Activated T-helper 2 cell treated with anti-CD3 and anti-CD28 coated beads, Interferon-gamma antibody, Interleukin-2, Interleukin-4, amounts not matched to agents 10 μg/mL and 5 μg/mL and 100 μg/mL, durations not matched to agents 14 hours and 24 hours and 36 hours (primary cell): ENCODE measurements around the gene C11orf21. TPM values are rescaled to one million over a fixed set of nuclear protein-coding genes. Genes with fewer than 3 reads are reported as not detected.
A peak's percentile ranks its signal among the peaks of the same experiment; 100 is the strongest.

Experiments
- DNase-seq: peaks from one replicate; pipeline ENCODE4 v3.0.0; 2021; ENCODE audit warnings: low spot score
- H3K27ac Mint-ChIP-seq: one replicate; pipeline ENCODE4 v1.8.0; 2021; ENCODE audit warnings: mixed read lengths
- H3K27me3 Mint-ChIP-seq: one replicate; pipeline ENCODE4 v1.8.0; 2021; ENCODE audit warnings: low read depth, mixed read lengths
- H3K36me3 Mint-ChIP-seq: one replicate; pipeline ENCODE4 v1.8.0; 2021; ENCODE audit warnings: low read depth, mixed read lengths
- H3K4me1 Mint-ChIP-seq: one replicate; pipeline ENCODE4 v1.8.0; 2021; ENCODE audit warnings: low read depth, mixed read lengths
- H3K4me3 Mint-ChIP-seq: one replicate; pipeline ENCODE4 v1.8.0; 2021; ENCODE audit warnings: low read depth, mild to moderate bottlenecking, moderate library complexity, mixed read lengths
- H3K9me3 Mint-ChIP-seq: one replicate; pipeline ENCODE4 v1.8.0; 2021; ENCODE audit warnings: mixed read lengths
- intact Hi-C: fragments of 100-400 bp; cut with micrococcal nuclease; formaldehyde crosslinking; loops from one replicate; pipeline ENCODE4 v1.15.1; 2023
- total RNA-seq: library from RNA; stranded (reverse); gene quantifications from 2 replicates; pipeline ENCODE4 v1.2.3, GENCODE V29; 2022

C11orf21 gene
- total RNA-seq, 1 donor from 2014 or later, result 3.4 TPM

DNA sequence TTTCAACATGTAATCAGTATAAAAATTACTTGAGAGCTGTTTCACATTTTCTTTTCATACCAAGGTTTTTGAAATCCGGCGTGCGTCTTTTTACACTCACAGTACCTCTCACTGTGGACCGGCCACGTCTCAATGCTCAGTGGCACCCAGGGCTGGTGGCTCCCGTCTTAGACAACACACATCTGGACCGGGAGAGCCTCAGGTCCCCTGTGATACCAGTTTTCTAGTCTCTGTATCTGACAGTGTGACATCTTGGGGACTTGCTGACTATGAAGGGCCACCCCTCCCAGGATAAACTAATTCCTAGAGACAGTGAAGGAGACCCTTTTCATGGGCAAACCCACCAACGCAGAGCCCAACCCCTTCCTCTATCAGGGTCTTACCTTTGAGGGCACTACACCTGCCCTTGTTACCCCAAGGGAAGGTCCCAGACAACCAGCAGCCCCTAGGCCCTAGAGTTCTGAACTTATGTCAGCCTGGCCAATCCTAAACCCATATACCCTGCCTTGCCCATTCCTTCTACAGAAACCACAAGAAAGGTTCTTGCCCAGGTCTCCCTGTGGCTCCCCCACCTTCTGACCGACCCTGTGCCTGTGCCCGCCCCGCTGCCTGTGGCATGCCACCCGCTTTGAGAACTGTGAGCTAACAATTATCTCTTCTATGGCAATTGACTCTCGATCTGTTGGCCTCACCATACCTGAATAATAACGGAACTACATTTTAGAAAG, 25.3 kb downstream of the C11orf21 start:
- peaks cover 25% of the 10 kb centered on the region for H3K27me3 Mint-ChIP-seq
- H3K4me3 Mint-ChIP-seq, result no peak overlapping the region
- peaks cover 11% of the 10 kb centered on the region for H3K9me3 Mint-ChIP-seq
- intact Hi-C loops, result no loop called here
- peak; percentile 4 for DNase-seq
- H3K4me1 Mint-ChIP-seq, result peaks cover 1% of the 10 kb centered on the region
- no peaks in the 10 kb centered on the region for H3K36me3 Mint-ChIP-seq
- H3K27ac Mint-ChIP-seq, result no peak overlapping the region

DNA sequence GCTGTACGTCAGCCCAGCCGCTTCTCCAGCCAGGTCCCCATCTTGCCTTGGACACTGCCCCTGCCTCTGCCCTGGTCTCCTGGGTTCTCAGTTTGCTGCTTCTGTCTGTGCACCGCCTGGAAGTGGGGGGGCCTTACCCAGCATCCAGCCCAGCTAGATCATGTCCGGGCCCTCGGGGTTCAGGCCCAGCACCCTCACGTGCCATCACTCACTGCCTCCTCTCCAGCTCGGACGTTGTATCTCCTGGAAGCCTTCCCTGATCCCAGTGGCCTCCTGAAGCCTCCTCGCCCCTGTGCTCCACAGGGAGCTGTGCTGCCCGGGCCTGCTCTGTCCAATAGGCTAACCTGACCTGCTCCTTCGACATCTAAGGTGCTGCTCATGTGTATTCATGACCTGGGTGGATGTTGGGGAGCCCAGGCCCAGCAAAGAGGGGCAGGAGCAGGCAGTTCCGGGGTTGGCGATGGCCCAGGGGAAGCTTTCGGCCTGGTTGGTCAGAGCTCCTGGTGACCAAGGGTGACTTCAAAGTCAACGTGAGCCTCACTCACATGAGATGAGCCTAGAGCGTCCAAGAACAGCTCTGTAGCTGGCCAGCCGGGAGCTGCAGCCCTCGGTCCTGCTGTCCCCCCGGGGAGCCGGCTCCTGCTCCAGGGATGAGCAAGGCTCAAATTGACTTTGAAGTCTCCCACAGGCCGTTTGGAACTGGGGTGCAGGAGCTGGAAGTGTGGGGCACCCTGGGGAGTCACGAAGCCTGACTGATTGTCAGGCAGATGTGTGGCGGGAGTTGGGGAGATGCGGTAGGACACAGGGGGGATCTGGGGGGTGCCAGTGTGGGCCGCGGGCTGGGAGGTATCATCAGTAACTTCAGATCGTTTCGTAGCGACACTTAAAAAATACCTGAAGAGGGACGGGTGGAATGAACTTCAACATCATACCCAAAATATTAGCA, 26.1 kb downstream of the C11orf21 start:
- Mint-ChIP-seq H3K4me1 (peaks cover 1% of the 10 kb centered on the region), H3K27me3 (peaks cover 28% of the 10 kb centered on the region), H3K36me3 (no peaks in the 10 kb centered on the region), H3K27ac (no peak overlapping the region), H3K4me3 (no peak overlapping the region), H3K9me3 (peaks cover 11% of the 10 kb centered on the region)
- peak; percentile 6 for DNase-seq
- intact Hi-C loops, result no loop called here

DNA sequence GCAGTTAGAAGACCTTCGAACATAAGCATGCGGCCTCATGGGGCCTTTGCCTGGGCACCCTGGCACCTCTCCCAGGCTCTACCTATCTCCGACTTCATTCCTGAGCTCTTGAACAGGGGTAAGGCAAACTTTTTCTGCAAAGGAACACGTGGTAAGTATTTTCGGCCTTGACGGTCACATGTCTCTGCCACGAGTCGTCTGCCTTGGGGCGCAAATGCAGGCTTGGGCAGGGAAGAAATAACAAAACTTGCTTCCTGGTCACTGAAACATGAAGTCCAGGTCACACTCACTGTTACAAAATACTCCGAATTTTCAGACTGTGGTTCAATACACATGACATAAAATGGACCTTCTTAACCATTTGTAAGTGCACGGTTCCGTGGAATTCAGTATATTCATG, 27.9 kb downstream of the C11orf21 start:
- Mint-ChIP-seq H3K4me1 (peaks cover 1% of the 10 kb centered on the region), H3K9me3 (peaks cover under 1% of the 10 kb centered on the region), H3K27ac (no peak overlapping the region), H3K4me3 (no peak overlapping the region), H3K27me3 (peaks cover 23% of the 10 kb centered on the region), H3K36me3 (no peaks in the 10 kb centered on the region)
- intact Hi-C loops, result no loop called here
- DNase-seq, result no peak

DNA sequence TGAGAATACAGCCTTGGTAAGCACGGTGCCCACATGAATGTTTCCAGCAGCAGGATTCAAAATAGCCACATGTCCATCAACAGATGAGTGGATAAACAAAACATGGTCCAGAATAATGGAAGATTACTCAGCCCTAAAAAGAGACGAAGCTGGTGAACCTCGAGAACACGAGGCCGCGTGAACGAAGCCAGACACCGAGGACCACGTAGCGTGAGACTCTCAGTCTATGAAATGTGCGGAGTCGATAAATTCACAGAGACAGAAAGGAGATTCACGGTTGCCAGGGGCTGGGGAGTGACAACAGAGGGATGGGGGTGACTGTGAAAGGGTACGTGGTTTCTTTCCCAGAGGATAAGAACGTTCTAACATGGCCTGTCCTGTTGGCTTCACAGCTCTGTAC, 28.4 kb downstream of the C11orf21 start:
- DNase-seq, result peak; percentile 6

DNA sequence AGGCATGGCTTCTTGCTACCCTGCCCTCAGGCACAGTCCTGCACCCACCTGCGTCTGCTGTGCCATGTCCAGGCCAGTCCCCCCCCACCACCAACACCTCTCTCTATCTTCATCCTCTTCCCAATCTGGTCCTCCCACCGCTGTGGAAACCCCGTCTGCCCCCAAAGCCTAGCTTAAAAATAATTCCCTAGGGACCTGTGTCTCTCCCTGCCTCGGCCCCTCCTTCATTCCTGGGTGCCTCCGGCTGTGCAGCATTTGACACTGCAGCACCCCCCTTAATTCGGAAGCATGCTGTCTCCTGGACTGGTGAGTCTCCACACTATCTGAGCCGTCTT, 28.8 kb downstream of the C11orf21 start:
- Mint-ChIP-seq H3K4me1 (peaks cover 1% of the 10 kb centered on the region), H3K36me3 (no peaks in the 10 kb centered on the region), H3K27ac (no peak overlapping the region), H3K27me3 (peaks cover 27% of the 10 kb centered on the region), H3K9me3 (no peaks in the 10 kb centered on the region), H3K4me3 (no peak overlapping the region)
- DNase-seq, result no peak
- intact Hi-C loops, result no loop called here

More for the DNA sequence above, 28.4 kb downstream of the C11orf21 start:
- Mint-ChIP-seq H3K9me3 (no peaks in the 10 kb centered on the region), H3K36me3 (no peaks in the 10 kb centered on the region), H3K4me3 (no peak overlapping the region), H3K27ac (no peak overlapping the region), H3K27me3 (peaks cover 27% of the 10 kb centered on the region), H3K4me1 (peaks cover 1% of the 10 kb centered on the region)
- intact Hi-C loops, result no loop called here

DNA sequence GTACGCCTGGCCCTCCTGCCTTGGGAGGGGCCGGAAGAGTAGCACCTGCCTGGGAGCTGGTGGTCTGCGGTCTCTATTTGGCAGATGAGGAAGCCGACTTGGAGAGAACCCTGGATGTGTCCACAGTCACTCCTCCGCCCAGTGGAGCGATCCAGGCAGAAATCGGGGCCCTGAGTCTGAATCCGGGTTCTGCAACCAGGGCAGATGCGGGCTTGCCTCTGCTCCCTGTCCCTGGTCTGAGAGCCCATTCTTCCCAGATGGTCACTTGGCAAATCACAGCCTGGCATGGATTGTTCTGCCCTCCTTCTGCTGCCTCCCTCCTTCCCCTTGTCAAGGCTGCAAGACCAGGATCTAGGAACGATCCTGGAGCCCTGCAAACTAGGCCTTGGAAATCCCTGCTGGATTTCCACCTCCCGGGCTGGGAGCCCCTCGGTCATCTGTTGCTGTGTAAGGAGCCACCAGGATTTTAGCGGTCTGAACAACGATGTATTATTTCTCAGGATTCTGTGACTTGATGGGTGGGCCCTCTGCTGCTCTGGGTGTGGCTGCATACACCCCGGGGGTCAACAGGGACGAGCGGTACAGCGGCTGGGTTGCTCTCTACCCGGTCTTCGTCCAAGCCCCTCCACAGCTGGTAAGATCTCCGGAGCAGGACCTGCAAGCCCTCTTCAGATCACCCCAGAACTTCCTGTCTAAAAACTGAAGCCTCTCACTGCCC, 29.3 kb downstream of the C11orf21 start:
- peaks cover under 1% of the 10 kb centered on the region for H3K4me1 Mint-ChIP-seq
- peak; percentile 6 for DNase-seq
- peaks cover 24% of the 10 kb centered on the region for H3K27me3 Mint-ChIP-seq
- no peak overlapping the region for H3K27ac Mint-ChIP-seq
- intact Hi-C loops, result no loop called here
- no peaks in the 10 kb centered on the region for H3K36me3 Mint-ChIP-seq
- no peaks in the 10 kb centered on the region for H3K9me3 Mint-ChIP-seq
- no peak overlapping the region for H3K4me3 Mint-ChIP-seq

DNA sequence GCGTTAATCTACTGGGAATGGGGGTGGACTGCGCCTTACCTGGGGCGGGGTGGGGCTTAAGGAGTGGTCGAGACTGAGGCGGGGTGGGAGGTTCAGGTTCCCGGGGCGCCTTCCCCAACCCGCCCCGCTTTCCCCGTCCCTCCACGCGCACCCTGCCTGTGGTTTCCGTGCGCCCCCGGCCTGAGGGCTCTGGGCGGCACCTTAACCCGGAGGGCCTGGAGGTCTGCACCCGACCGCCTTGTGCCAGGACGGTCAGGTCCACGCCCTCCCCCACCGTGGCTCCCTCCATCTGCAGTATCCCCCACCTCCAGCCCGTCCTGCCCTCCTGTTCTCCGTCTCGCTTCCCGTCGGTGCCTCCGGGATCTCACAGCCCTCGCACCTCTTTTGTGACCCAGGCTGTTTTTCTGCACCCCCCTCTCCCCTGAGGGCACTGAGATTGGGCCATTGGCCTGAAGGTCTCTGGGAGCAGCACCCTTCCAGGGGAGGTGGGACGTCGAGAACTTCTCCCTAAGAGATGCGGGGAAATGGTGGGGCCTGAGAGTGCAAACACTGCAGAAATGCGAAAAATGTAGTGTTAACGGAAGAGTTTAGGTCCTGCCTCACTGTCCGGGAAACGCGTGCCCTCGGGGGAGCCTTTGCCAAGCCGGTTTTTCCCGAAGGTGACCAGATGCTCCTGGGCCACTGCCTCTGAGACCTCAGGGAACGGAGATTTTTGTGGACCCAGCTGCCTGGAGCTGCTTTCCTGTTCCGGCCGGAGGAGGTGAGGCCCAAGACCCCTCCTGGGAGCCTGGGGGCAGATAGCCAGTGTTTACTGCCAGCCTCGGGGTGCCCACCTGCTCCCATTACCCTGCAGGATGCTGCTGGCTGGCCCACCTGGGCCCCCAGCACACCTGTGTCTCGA, 30.1 kb downstream of the C11orf21 start:
- peaks cover 2% of the 10 kb centered on the region for H3K4me1 Mint-ChIP-seq
- DNase-seq, result peak; percentile 6
- H3K4me3 Mint-ChIP-seq, result no peak overlapping the region
- H3K9me3 Mint-ChIP-seq, result no peaks in the 10 kb centered on the region
- peaks cover 22% of the 10 kb centered on the region for H3K27me3 Mint-ChIP-seq
- H3K27ac Mint-ChIP-seq, result no peak overlapping the region
- H3K36me3 Mint-ChIP-seq, result no peaks in the 10 kb centered on the region
- intact Hi-C loops, result no loop called here

DNA sequence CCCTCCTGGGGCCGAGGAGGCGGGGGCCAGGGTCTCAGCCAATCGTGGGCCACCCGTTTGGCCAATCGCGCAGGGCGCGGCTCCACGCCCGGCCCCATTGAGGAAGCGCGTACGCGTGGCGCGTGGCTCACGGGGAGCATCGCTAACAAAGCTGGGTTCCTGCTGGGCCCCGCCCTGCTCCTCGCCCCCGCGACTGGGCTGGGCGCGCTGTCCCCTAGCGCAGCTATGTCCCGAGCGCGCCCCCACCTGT, 30.7 kb downstream of the C11orf21 start:
- H3K9me3 Mint-ChIP-seq, result no peaks in the 10 kb centered on the region
- DNase-seq, result peak; percentile 9

DNA sequence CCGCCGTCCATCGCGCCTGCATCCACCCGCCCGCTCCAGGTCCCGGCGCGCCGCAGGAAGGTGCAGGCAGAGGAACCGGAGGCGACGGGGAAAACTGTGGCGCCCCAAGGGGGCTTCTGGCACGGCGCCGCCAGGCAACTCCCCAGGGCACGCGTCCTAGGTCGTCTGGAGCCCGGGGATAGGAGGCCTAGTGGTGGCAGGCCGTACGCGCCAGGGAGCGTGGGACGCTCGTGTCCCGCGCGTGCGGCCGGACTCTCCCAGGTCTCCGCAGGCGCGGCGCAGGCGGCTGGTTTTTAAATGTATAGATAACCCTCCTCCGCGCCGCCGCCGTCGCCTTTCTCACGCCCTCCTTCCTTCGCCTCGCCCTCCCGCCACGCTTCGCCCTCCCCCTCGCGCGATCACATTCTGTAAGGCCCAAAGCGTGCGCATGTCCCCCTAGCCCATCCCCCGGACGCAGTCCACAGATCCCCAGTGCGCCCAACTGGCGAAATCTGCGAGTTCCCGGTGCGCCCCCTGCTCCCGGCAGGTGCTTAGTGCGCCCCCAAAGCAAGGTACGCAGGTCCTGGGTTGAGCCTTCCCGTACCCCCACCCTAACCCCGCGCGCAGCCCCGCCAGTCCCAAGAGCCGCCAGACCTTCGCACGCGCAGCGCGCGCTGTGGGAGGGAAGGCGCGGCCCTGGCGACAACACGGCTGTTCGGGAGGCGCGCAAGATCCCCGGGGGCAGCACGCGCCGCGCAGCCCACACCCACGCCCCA, 31.2 kb downstream of the C11orf21 start, which contains the start of gene ASCL2:
ASCL2 (minus strand) TSS at position 267 of the 755 bp plus-strand sequence; CDS start at position 11, 256 bp downstream.
- H3K27me3 Mint-ChIP-seq, result peaks cover 22% of the 10 kb centered on the region
- H3K9me3 Mint-ChIP-seq, result no peaks in the 10 kb centered on the region
- no peak within 1 kb of the TSS for H3K4me3 Mint-ChIP-seq
- no peak within 1 kb of the TSS for H3K27ac Mint-ChIP-seq
- intact Hi-C loops, result no loop called here
- no peaks in the 10 kb centered on the region for H3K36me3 Mint-ChIP-seq
- DNase-seq, result peak; percentile 8
- H3K4me1 Mint-ChIP-seq, result peaks cover 12% of the 10 kb centered on the region

More for the DNA sequence above, 30.7 kb downstream of the C11orf21 start:
- intact Hi-C loops, result no loop called here
- Mint-ChIP-seq H3K4me3 (no peak overlapping the region), H3K36me3 (no peaks in the 10 kb centered on the region), H3K27ac (no peak overlapping the region), H3K27me3 (peaks cover 22% of the 10 kb centered on the region), H3K4me1 (peaks cover 7% of the 10 kb centered on the region)

DNA sequence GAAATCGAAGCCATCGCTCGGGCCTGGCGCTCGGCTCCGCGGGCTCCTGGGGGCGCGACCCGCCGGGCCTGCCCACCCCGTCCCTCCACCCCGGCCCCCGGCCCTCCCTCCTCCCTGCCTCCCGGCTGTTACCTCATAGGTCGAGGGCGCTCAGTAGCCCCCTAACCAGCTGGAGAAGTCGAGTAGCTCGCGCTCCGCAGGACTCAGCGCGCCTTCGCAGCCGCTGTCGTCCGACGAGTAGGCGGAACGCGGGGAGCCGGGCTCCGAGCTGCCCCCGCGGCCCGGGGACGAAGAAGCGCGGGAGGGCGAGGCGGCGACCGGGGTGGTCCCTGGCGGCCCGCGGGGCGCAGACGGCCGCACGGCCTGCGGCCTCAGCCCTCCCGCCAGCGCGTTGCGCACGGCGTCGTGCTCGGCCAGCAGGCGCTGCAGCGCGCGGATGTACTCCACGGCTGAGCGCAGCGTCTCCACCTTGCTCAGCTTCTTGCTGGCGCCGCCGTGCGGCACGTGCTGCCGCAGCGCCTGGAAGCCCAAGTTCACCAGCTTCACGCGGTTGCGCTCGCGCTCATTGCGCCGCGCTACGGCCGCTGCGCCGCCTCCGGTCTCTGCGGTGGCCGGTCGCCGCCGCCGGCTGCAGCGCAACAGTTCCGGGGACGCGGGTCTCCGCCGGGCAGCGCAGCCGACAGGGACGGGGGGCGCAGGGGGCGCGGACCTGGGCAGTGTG, 32.0 kb downstream of the C11orf21 start:
- DNase-seq, result peak; percentile 39
- Mint-ChIP-seq H3K4me1 (peaks cover 15% of the 10 kb centered on the region), H3K4me3 (no peak overlapping the region), H3K27me3 (peaks cover 22% of the 10 kb centered on the region), H3K36me3 (no peaks in the 10 kb centered on the region), H3K9me3 (no peaks in the 10 kb centered on the region), H3K27ac (no peak overlapping the region)
- intact Hi-C loops, result loop anchor here (1.0 to 2.0 kb wide), 2 partner anchors 129 to 192 kb away; no protein-coding TSS in a partner anchor
